ENCODE data around the gene RBM7. TPM values are rescaled to one million over a fixed set of nuclear protein-coding genes. Genes with fewer than 3 reads are reported as not detected.

The RBM7 gene
- total RNA-seq, 1 donor from 2014 or later, result 19.6 TPM

GRCh38 chr11:114392735-114393667 lies 7.5 kb upstream of the RBM7 start:
- intact Hi-C loops (cut with DNase I), result loop anchor here (10.0 kb wide), 1 partner anchor 108 kb away; no protein-coding TSS in a partner anchor
- ATAC-seq (no peak), DNase-seq (ENCODE audit: missing footprints) (no peak)

- no peak for ATAC-seq
- intact Hi-C loops (cut with DNase I), result loop anchor here (10.0 kb wide), 1 partner anchor 111 kb away; no protein-coding TSS in a partner anchor
Observed at GRCh38 chr11:114395736-114396135, 4.7 kb upstream of the RBM7 start.

GRCh38 chr11:114396916-114397315 lies 3.5 kb upstream of the RBM7 start:
- intact Hi-C loops (cut with DNase I), result loop anchor here (10.0 kb wide), 1 partner anchor 112 kb away; no protein-coding TSS in a partner anchor
- DNase-seq (ENCODE audit: missing footprints), result no peak
- no peak for ATAC-seq

More at GRCh38 chr11:114395736-114396135, 4.7 kb upstream of the RBM7 start:
- no peak for DNase-seq (ENCODE audit: missing footprints)

GRCh38 chr11:114397349-114397982 lies 3.0 kb upstream of the RBM7 start:
- ATAC-seq, result no peak
- DNase-seq (ENCODE audit: missing footprints), result no peak
- intact Hi-C loops (cut with DNase I), result loop anchor here (10.0 kb wide), 1 partner anchor 113 kb away; no protein-coding TSS in a partner anchor

GRCh38 chr11:114398303-114398920 lies 2.1 kb upstream of the RBM7 start:
- DNase-seq (ENCODE audit: missing footprints) (no peak), ATAC-seq (no peak)
- intact Hi-C loops (cut with DNase I), result loop anchor here (10.0 kb wide), 1 partner anchor 114 kb away; no protein-coding TSS in a partner anchor

GRCh38 chr11:114399490-114400215 lies 813 bp upstream of the RBM7 start:
- intact Hi-C loops (cut with DNase I), result loop anchor here (2.0 to 10.0 kb wide), 2 partner anchors 39 to 115 kb away; partner anchors contain the start of gene REXO2

GRCh38 chr11:114400915-114401223 lies 403 bp downstream of the RBM7 start:
- no peak for ATAC-seq
- intact Hi-C loops (cut with DNase I), result loop anchor here (2.0 kb wide), 1 partner anchor 38 kb away; the partner anchor contains the start of gene REXO2
- no peak for DNase-seq (ENCODE audit: missing footprints)

More at GRCh38 chr11:114399490-114400215, 813 bp upstream of the RBM7 start:
- peak; percentile 61 for ATAC-seq
- peak; percentile 88 for DNase-seq (ENCODE audit: missing footprints)

GRCh38 chr11:114401311-114401710 lies 845 bp downstream of the RBM7 start:
- intact Hi-C loops (cut with DNase I), result loop anchor here (2.0 kb wide), 1 partner anchor 37 kb away; the partner anchor contains the start of gene REXO2
- ATAC-seq (no peak), DNase-seq (ENCODE audit: missing footprints) (no peak)

- DNase-seq (ENCODE audit: missing footprints), result peak; percentile 44
- intact Hi-C loops (cut with DNase I), result no loop called here
- no peak for ATAC-seq
Observed at GRCh38 chr11:114412946-114413345, 12.5 kb downstream of the RBM7 start.

- intact Hi-C loops (cut with DNase I), result no loop called here
- DNase-seq (ENCODE audit: missing footprints) (no peak), ATAC-seq (no peak)
Observed at GRCh38 chr11:114413958-114414357, 13.5 kb downstream of the RBM7 start.

- intact Hi-C loops (cut with DNase I), result no loop called here
- DNase-seq (ENCODE audit: missing footprints) (no peak), ATAC-seq (peak; percentile 57)
Observed at GRCh38 chr11:114416441-114416961, 16.0 kb downstream of the RBM7 start.

- ATAC-seq (no peak), DNase-seq (ENCODE audit: missing footprints) (peak; percentile 46)
- intact Hi-C loops (cut with DNase I), result no loop called here
Observed at GRCh38 chr11:114426280-114426679, 25.8 kb downstream of the RBM7 start.

GRCh38 chr11:114430290-114430689 lies 29.8 kb downstream of the RBM7 start:
- intact Hi-C loops (cut with DNase I), result no loop called here
- ATAC-seq (no peak), DNase-seq (ENCODE audit: missing footprints) (no peak)

- no peak for DNase-seq (ENCODE audit: missing footprints)
- intact Hi-C loops (cut with DNase I), result no loop called here
- ATAC-seq, result no peak
Observed at GRCh38 chr11:114432893-114433292, 32.4 kb downstream of the RBM7 start.

GRCh38 chr11:114433376-114433775 lies 32.9 kb downstream of the RBM7 start:
- ATAC-seq, result no peak
- intact Hi-C loops (cut with DNase I), result no loop called here
- DNase-seq (ENCODE audit: missing footprints), result no peak

- no peak for ATAC-seq
- intact Hi-C loops (cut with DNase I), result loop anchor here (2.0 kb wide), 2 partner anchors 38 to 90 kb away; partner anchors contain the start of genes C11orf71 and RBM7
- no peak for DNase-seq (ENCODE audit: missing footprints)
Observed at GRCh38 chr11:114438303-114438702, 37.8 kb downstream of the RBM7 start.

- DNase-seq (ENCODE audit: missing footprints), result peak; percentile 96
- peak; percentile 99 for ATAC-seq
- intact Hi-C loops (cut with DNase I), result loop anchor here (2.0 kb wide), 2 partner anchors 39 to 91 kb away; partner anchors contain the start of genes C11orf71 and RBM7
Observed at GRCh38 chr11:114439229-114440120, 39.0 kb downstream of the RBM7 start, which contains the start of gene REXO2. REXO2 (plus strand) TSS chr11:114439467; CDS start chr11:114439529, 62 bp downstream.

All from Right ventricle myocardium inferior (tissue), 1 donor.